ENCODE data around the gene CNTFR. TPM values are rescaled to one million over a fixed set of nuclear protein-coding genes. Genes with fewer than 3 reads are reported as not detected.
A peak's percentile ranks its signal among the peaks of the same experiment; 100 is the strongest.

CNTFR gene
- total RNA-seq, 1 donor from 2014 or later = 8.3 TPM

DNA sequence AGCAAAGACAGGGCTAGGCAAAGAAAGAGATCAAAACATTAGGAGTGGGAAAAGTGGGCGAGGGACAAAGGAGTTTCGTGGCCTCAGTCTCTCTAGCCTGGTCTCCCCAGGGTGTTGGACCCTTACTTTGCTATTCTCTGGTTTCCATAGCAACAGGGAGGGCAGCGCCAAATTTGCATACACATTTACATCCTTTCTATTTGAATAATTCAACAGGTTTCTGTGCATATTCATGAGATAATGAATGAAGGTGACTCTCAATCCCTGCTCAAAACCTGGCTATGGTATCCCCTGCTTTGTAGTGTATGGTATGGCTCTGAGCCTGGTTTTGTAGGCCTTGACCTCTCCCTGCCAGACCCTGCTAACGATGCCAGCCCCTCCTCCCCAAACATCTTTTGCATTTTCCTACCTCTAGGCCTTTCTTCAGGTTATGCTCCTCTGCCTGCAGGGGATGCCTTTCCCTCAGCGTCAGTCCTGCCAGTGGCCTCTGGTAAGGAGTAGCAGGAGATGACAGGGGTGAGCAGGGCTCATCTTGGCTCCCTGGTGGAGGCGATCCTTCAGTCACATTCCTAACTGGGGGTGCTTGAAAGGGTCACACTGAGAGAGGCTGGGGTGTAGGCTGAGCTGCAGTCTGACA lies 12.5 kb upstream of the CNTFR start:
- no peak overlapping the region for H3K27ac ChIP-seq
- no peaks in the 10 kb centered on the region for H3K27me3 ChIP-seq
- H3K36me3 ChIP-seq = no peaks in the 10 kb centered on the region
- H3K4me1 ChIP-seq = peaks cover 5% of the 10 kb centered on the region
- no peak for TF ChIP-seq CTCF (IDR thresholded peaks at IDR 0.05)
- TF ChIP-seq POLR2AphosphoS5 (IDR thresholded peaks at IDR 0.05; ENCODE audit: insufficient read depth in 1 of 2, low read depth in 1 of 2) = no peak
- no peak for TF ChIP-seq POLR2A (IDR thresholded peaks at IDR 0.05)
- no peak overlapping the region for H3K4me3 ChIP-seq
- intact Hi-C loops (cut with DNase I) = loop anchor here (2.0 kb wide), 1 partner anchor 53 kb away; no protein-coding TSS in a partner anchor
- DNase-seq (ENCODE audit: extremely low spot score in 2 of 2) = no peak
- no peaks in the 10 kb centered on the region for H3K9me3 ChIP-seq

DNA sequence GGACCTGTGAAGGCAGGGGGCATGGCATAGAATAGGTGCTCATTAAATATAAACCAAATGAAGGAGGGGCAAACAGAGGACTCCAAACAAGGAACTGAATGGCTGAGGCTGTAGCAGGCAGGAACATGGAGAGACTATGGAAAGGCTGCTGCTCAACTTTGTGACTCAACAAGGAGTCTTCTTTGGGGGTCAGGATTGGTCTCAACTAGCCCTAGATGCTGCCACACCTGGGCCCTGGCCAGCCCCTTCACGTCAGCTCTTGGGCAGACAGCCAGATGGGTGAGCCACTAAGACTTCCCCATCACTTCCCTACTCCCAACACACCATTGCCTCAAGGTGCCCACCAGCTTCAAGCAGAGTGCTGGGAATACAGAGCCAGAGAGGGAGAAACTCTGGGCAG lies 11.4 kb upstream of the CNTFR start:
- no peak for DNase-seq (ENCODE audit: extremely low spot score in 2 of 2)
- H3K36me3 ChIP-seq = no peaks in the 10 kb centered on the region
- H3K4me3 ChIP-seq = no peak overlapping the region
- TF ChIP-seq CTCF (IDR thresholded peaks at IDR 0.05) = no peak
- TF ChIP-seq POLR2AphosphoS5 (IDR thresholded peaks at IDR 0.05; ENCODE audit: insufficient read depth in 1 of 2, low read depth in 1 of 2) = no peak
- TF ChIP-seq POLR2A (IDR thresholded peaks at IDR 0.05) = no peak
- no peaks in the 10 kb centered on the region for H3K27me3 ChIP-seq
- H3K27ac ChIP-seq = no peak overlapping the region
- H3K4me1 ChIP-seq = peaks cover 5% of the 10 kb centered on the region
- intact Hi-C loops (cut with DNase I) = no loop called here
- no peaks in the 10 kb centered on the region for H3K9me3 ChIP-seq

- Histone ChIP-seq H3K27ac (no peak overlapping the region), H3K36me3 (no peaks in the 10 kb centered on the region), H3K4me1 (peaks cover 5% of the 10 kb centered on the region), H3K27me3 (no peaks in the 10 kb centered on the region), H3K4me3 (no peak overlapping the region), H3K9me3 (no peaks in the 10 kb centered on the region)
- TF ChIP-seq CTCF (IDR thresholded peaks at IDR 0.05) = no peak
- no peak for TF ChIP-seq POLR2A (IDR thresholded peaks at IDR 0.05)
- no peak for TF ChIP-seq POLR2AphosphoS5 (IDR thresholded peaks at IDR 0.05; ENCODE audit: insufficient read depth in 1 of 2, low read depth in 1 of 2)
- intact Hi-C loops (cut with DNase I) = loop anchor here (10.0 kb wide), 1 partner anchor 195 kb away; no protein-coding TSS in a partner anchor
- DNase-seq (ENCODE audit: extremely low spot score in 2 of 2) = no peak
These were observed 10.0 kb upstream of the CNTFR start for GRCh38 chr9:34599546-34599945.

- Histone ChIP-seq H3K27ac (peak overlapping the region; percentile 84), H3K36me3 (no peaks in the 10 kb centered on the region), H3K4me3 (no peak overlapping the region), H3K9me3 (no peaks in the 10 kb centered on the region), H3K4me1 (peaks cover 48% of the 10 kb centered on the region), H3K27me3 (no peaks in the 10 kb centered on the region)
- DNase-seq (ENCODE audit: extremely low spot score in 2 of 2) = no peak
- TF ChIP-seq POLR2A (IDR thresholded peaks at IDR 0.05) (no peak), POLR2AphosphoS5 (IDR thresholded peaks at IDR 0.05; ENCODE audit: insufficient read depth in 1 of 2, low read depth in 1 of 2) (peak in 1 of 2 donors; percentile 63), CTCF (IDR thresholded peaks at IDR 0.05) (no peak)
- intact Hi-C loops (cut with DNase I) = loop anchor here (5.0 to 10.0 kb wide), 2 partner anchors 47 to 189 kb away; no protein-coding TSS in a partner anchor
These were observed 4.7 kb upstream of the CNTFR start for GRCh38 chr9:34594177-34594576.

DNA sequence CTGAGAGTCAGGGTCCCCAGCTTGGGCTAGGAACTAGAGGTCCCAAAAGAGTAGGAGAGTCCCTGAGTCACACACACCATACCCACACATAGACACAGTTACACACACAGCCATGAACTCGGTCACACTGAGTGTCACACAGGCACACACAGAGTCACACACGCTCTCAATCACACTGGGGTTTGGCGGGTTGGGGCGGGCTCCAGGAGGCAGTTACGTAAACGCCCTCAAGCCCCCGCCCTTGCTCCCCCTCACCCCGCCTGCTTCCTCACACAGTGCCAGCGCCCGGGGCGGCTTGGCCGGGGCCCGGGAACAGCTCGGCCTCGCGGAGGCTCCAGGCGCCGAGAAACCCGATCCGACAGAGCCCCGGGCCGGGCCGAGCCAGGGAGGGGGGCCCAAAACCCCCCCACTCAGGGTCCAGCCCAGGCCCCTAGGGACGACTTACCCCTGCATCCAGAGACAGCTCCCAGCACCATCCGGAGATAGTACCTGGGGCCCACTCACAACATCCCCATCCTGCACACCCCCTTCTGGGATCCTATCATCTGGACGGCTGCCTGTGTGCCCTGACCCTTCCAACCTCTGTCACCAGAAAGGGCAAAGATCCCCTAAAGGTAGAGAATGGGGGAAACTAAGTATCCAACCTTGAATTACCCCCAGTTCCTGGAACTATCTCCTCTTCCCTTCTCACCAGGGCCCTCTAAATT lies 3.5 kb upstream of the CNTFR start:
- Histone ChIP-seq H3K4me3 (no peak overlapping the region), H3K36me3 (no peaks in the 10 kb centered on the region), H3K27me3 (no peaks in the 10 kb centered on the region), H3K27ac (peak overlapping the region; percentile 84), H3K4me1 (peaks cover 58% of the 10 kb centered on the region), H3K9me3 (no peaks in the 10 kb centered on the region)
- peak; percentile 59 to 81 for TF ChIP-seq POLR2AphosphoS5 (IDR thresholded peaks at IDR 0.05; ENCODE audit: insufficient read depth in 1 of 2, low read depth in 1 of 2)
- no peak for TF ChIP-seq CTCF (IDR thresholded peaks at IDR 0.05)
- TF ChIP-seq POLR2A (IDR thresholded peaks at IDR 0.05) = no peak
- intact Hi-C loops (cut with DNase I) = loop anchor here (5.0 to 10.0 kb wide), 2 partner anchors 46 to 188 kb away; no protein-coding TSS in a partner anchor
- no peak for DNase-seq (ENCODE audit: extremely low spot score in 2 of 2)
